Upper lobe of left lung (tissue), 6 donors: ENCODE results near the gene NUDT8. TPM values are rescaled to one million over a fixed set of nuclear protein-coding genes. Genes with fewer than 3 reads are reported as not detected.

Experiments used
- ATAC-seq, 2 donors: fragments of 200-7000 bp; cut with Tn5 transposase; one replicate each; pipeline ENCODE4 v1.9.1; 2022; ENCODE audit warnings: mild to moderate bottlenecking in 2 of 2, moderate library complexity in 2 of 2; ENCODE audit not compliant: low FRiP score in 2 of 2
- DNase-seq, 2 donors: peaks; one replicate each; pipeline ENCODE4 v3.0.0-alpha.2; 2019 to 2020
- H3K27ac ChIP-seq, 4 donors: fragments of 200-600 bp; sonication (generic); one replicate each; pipeline ENCODE4 v1.5.1; 2016 to 2019
- H3K27me3 ChIP-seq, 4 donors: fragments of 200-600 bp; sonication (generic); one replicate each; pipeline ENCODE4 v1.5.1; 2017 to 2019
- H3K36me3 ChIP-seq, 4 donors: fragments of 200-600 bp; sonication (generic); one replicate each; pipeline ENCODE4 v1.5.1; 2016 to 2019
- H3K4me1 ChIP-seq, 4 donors: fragments of 200-600 bp; sonication (generic); one replicate each; pipeline ENCODE4 v1.5.1; 2018 to 2019
- H3K4me3 ChIP-seq, 4 donors: fragments of 200-600 bp; sonication (generic); one replicate each; pipeline ENCODE4 v1.5.1; 2017 to 2019; ENCODE audit warnings: mild to moderate bottlenecking in 2 of 4, moderate library complexity in 1 of 4
- H3K9me3 ChIP-seq, 4 donors: fragments of 200-600 bp; sonication (generic); one replicate each; pipeline ENCODE4 v1.5.1; 2018 to 2019
- CTCF ChIP-seq, 6 experiments: fragments of 450-650 bp in 4 of 6; fragments of 200-600 bp in 2 of 6; sonication (generic) in 2 of 6; IDR thresholded peaks; one replicate each; pipeline ENCODE4 v1.5.1; 2016 to 2019; ENCODE audit warnings: antibody characterized with exemption in 6 of 6
- EP300 ChIP-seq, 4 donors: sonication (generic); formaldehyde crosslinking; IDR thresholded peaks; one replicate each; pipeline ENCODE4 v1.5.1; 2017; ENCODE audit warnings: antibody characterized with exemption in 4 of 4, control low read depth in 2 of 4
- POLR2A ChIP-seq, 4 donors: fragments of 450-650 bp; IDR thresholded peaks; one replicate each; pipeline ENCODE4 v1.5.1; 2016 to 2017; ENCODE audit warnings: antibody characterized with exemption in 4 of 4, mild to moderate bottlenecking in 2 of 4
- POLR2AphosphoS5 ChIP-seq, 2 donors: sonication (generic); formaldehyde crosslinking; IDR thresholded peaks; one replicate each; pipeline ENCODE4 v1.5.1; 2017; ENCODE audit warnings: antibody characterized with exemption in 2 of 2
- WGBS, 2 donors: methylation state at CpG; one replicate each; pipeline ENCODE4 v1.1.5; 2017 to 2018; 5-methylcytosine and 5-hydroxymethylcytosine counted together
- total RNA-seq, 6 donors: library from RNA; depleted of rRNA in 4 of 6; stranded (reverse); fragments of >200 nt in 4 of 6; gene quantifications; one replicate each; pipeline versions ENCODE4 v1.1.0 to v1.2.1, GENCODE V29; 2016 to 2021
- donor health status: DM: no; HTN: no; CAD: no; lungs with moderate emphysema.
- donor health status: DM: no; HTN: yes; CAD: no; lungs with severe emphysema.

Gene NUDT8
- total RNA-seq, 6 donors from 2014 or later = 4.3 to 17.8 (median 13.9) TPM; not detected in 1

DNA sequence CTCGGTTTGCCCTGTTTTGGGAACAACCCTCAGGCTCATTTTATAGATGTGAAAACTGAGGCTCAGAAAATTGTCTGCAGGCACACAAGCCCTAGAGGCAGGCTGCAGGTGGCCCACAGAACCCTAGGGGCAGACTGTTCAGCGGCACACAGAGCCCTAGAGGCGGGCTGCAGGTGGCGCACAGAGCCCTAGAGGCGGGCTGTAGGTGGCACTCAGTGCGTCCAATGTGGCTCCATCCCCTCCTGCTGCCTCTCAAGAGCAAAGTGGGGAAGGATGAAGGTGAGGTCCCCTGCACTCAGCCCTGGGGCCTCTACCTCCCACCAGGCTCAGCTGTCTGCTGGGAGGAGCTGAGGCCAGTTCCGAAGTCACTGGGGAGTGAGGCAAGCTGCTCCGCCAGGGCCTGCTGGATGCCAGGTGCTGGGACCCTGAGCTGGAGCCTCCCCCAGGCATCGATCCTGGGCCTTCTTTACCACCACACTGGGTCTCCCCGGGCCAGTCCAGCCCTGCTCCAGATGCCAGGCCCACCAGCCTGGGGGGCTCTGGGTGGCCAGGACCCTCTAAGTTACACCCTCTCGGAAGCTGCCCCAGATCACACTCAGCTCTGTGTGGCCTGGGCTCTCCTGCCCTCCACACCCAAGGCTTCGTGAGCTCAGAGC lies 18.5 kb upstream of the NUDT8 start:
- peak in 5 of 6 experiments; percentile 8 to 33 (median 12) for TF ChIP-seq CTCF (IDR thresholded peaks at IDR 0.05)
- no peak for TF ChIP-seq POLR2AphosphoS5 (IDR thresholded peaks at IDR 0.05)
- no peak for ATAC-seq
- WGBS, 2 donors = 56 to 70% methylated on average over 4 to 9 of the region's 12 CpGs

GRCh38 chr11:67647471-67647870 lies 17.7 kb upstream of the NUDT8 start:
- TF ChIP-seq CTCF (IDR thresholded peaks at IDR 0.05) (no peak), POLR2AphosphoS5 (IDR thresholded peaks at IDR 0.05) (no peak), POLR2A (IDR thresholded peaks at IDR 0.05) (no peak), EP300 (IDR thresholded peaks at IDR 0.05) (no peak)
- 67 to 71% methylated on average over 6 to 10 of the region's 15 CpGs for WGBS, 2 donors
- peaks cover 0 to 16% (median 7%) of the 10 kb centered on the region in 4 donors for H3K4me1 ChIP-seq
- no peaks in the 10 kb centered on the region for H3K9me3 ChIP-seq
- no peak overlapping the region for H3K27ac ChIP-seq
- H3K4me3 ChIP-seq = no peak overlapping the region
- DNase-seq (peak in 1 of 2 donors; percentile 61), ATAC-seq (no peak)
- no peaks in the 10 kb centered on the region for H3K36me3 ChIP-seq
- peaks cover 0 to 4% (median 0%) of the 10 kb centered on the region in 4 donors for H3K27me3 ChIP-seq

More for the DNA sequence above, 18.5 kb upstream of the NUDT8 start:
- Histone ChIP-seq H3K4me1 (peaks cover 0 to 16% (median 7%) of the 10 kb centered on the region in 4 donors), H3K9me3 (no peaks in the 10 kb centered on the region), H3K4me3 (no peak overlapping the region), H3K36me3 (no peaks in the 10 kb centered on the region), H3K27me3 (peaks cover 0 to 4% (median 0%) of the 10 kb centered on the region in 4 donors), H3K27ac (no peak overlapping the region)
- peak in 1 of 2 donors; percentile 55 for DNase-seq

- H3K4me1 ChIP-seq = peaks cover 0 to 16% (median 7%) of the 10 kb centered on the region in 4 donors
- H3K27ac ChIP-seq = no peak overlapping the region
- no peak for TF ChIP-seq POLR2A (IDR thresholded peaks at IDR 0.05)
- TF ChIP-seq POLR2AphosphoS5 (IDR thresholded peaks at IDR 0.05) = no peak
- no peak for TF ChIP-seq CTCF (IDR thresholded peaks at IDR 0.05)
- TF ChIP-seq EP300 (IDR thresholded peaks at IDR 0.05) = no peak
- H3K36me3 ChIP-seq = no peaks in the 10 kb centered on the region
- WGBS, 2 donors = 58 to 70% methylated on average over 15 to 20 of the region's 24 CpGs
- peaks cover 0 to 4% (median 0%) of the 10 kb centered on the region in 4 donors for H3K27me3 ChIP-seq
- H3K4me3 ChIP-seq = no peak overlapping the region
- DNase-seq (peak in 1 of 2 donors; percentile 85), ATAC-seq (no peak)
- no peaks in the 10 kb centered on the region for H3K9me3 ChIP-seq
Observed at GRCh38 chr11:67646535-67647336, 17.0 kb upstream of the NUDT8 start.

DNA sequence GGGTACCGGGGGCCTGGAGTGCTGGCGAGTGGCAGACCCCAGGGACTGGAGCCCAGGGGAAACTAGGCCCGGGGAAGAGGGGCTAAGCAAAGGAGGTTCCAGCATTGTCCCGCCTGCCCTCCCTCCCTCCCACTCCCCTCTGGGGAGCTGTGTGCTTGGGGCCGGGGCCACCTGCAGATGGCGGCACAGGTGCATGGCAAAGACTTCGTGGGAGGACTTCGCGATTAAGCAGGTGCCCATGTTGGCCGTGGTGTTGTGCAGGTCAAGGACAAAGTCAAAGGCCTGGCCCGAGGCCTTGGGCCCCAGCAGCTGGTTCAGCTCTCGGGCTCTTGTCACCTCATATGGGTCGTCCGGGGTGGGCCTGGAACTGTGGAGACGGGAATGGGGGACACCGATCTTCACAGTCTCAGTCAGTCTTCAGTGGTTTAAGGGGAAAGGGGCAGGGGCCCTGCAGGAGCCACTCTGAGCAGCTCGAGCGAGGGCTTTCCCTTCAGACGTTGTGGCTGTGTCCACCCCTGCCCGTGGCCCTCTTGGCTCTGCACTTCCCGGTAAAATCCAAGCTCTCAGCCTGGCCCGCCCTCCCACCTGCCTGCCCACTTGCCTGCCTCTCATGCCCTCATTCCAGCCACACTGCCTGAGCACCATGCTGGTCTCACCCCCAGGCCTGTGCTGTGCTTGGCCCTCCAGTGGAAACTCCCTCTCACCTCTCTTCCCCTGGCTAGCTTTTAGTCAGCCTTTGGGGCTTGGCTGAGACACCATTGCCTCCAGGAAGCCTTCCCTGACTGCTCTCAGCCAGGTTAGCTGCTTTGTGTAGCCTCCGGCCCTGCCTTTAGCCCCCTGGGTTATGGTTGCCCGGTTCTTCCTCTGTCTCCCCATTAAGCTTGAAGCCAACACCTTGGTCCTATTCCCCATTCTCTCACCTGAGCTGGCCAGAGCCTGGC lies 16.1 kb upstream of the NUDT8 start:
- WGBS, 2 donors = 69 to 77% methylated on average over 17 to 18 of the region's 24 CpGs
- peaks cover 0 to 4% (median 0%) of the 10 kb centered on the region in 4 donors for H3K27me3 ChIP-seq
- H3K4me1 ChIP-seq = peaks cover 0 to 16% (median 7%) of the 10 kb centered on the region in 4 donors
- DNase-seq (no peak), ATAC-seq (no peak)
- no peak overlapping the region for H3K4me3 ChIP-seq
- TF ChIP-seq POLR2AphosphoS5 (IDR thresholded peaks at IDR 0.05) = no peak
- no peak for TF ChIP-seq CTCF (IDR thresholded peaks at IDR 0.05)
- TF ChIP-seq POLR2A (IDR thresholded peaks at IDR 0.05) = no peak
- TF ChIP-seq EP300 (IDR thresholded peaks at IDR 0.05) = no peak
- H3K36me3 ChIP-seq = no peaks in the 10 kb centered on the region
- H3K9me3 ChIP-seq = no peaks in the 10 kb centered on the region
- H3K27ac ChIP-seq = no peak overlapping the region
